CD4-positive, alpha-beta memory T cell (primary cell): ENCODE results near the gene CDH5. TPM values are rescaled to one million over a fixed set of nuclear protein-coding genes. Genes with fewer than 3 reads are reported as not detected.
"Not testable (repeated sequence)": the region's sequence is repeated elsewhere in the genome, so short reads cannot be mapped to it uniquely, and the experiment has no call there.

Experiments
- CTCF ChIA-PET: fragments of 350-600 bp; sonication (Branson Sonifier 250); formaldehyde crosslinking; loops from one replicate; lab custom pipeline; 2021; ENCODE audit warnings: inconsistent platforms; ENCODE audit not compliant: partially characterized antibody; lab: Charles Lee
- POLR2A ChIA-PET: fragments of 350-600 bp; sonication (Branson Sonifier 250); formaldehyde crosslinking; loops from one replicate; lab custom pipeline; 2021; ENCODE audit not compliant: partially characterized antibody; lab: Charles Lee
- DNase-seq, 5 donors: peaks; one replicate each; pipeline versions ENCODE4 v3.0.0 to v3.0.0-alpha.2; 2020 to 2022; ENCODE audit warnings: mixed read lengths in 1 of 5
- H3K27ac ChIP-seq: one replicate; pipeline ENCODE4 v1.7.0; 2013; ENCODE audit warnings: low read depth, low read length
- H3K27me3 ChIP-seq: 2 replicates; pipeline ENCODE4 v1.7.0; 2013; ENCODE audit warnings: mild to moderate bottlenecking, low read length, moderate library complexity; ENCODE audit not compliant: insufficient read depth
- H3K36me3 ChIP-seq: 2 replicates; pipeline ENCODE4 v1.7.0; 2013; ENCODE audit warnings: mild to moderate bottlenecking, low read length, moderate library complexity; ENCODE audit not compliant: insufficient read depth
- H3K4me1 ChIP-seq: 2 replicates; pipeline ENCODE4 v1.7.0; 2013; ENCODE audit warnings: mild to moderate bottlenecking, low read length, moderate library complexity; ENCODE audit not compliant: insufficient read depth
- H3K4me3 ChIP-seq, 2 donors: one replicate each; pipeline ENCODE4 v1.7.0; 2013; ENCODE audit warnings: low read length in 2 of 2, mild to moderate bottlenecking in 1 of 2
- H3K9me3 ChIP-seq, 2 donors: one replicate each; pipeline ENCODE4 v1.7.0; 2013; ENCODE audit warnings: low read length in 2 of 2, control low read depth in 1 of 2; ENCODE audit not compliant: control insufficient read depth in 1 of 2
- H3K27ac Mint-ChIP-seq, 7 donors: one replicate each; pipeline ENCODE4 v1.8.0; 2020 to 2021; ENCODE audit warnings: mixed read lengths in 7 of 7, mild to moderate bottlenecking in 6 of 7, inconsistent platforms in 3 of 7, moderate library complexity in 3 of 7
- H3K27me3 Mint-ChIP-seq, 2 donors: one replicate each; pipeline ENCODE4 v1.8.0; 2020 to 2021; ENCODE audit warnings: mixed read lengths in 2 of 2
- H3K36me3 Mint-ChIP-seq, 2 donors: one replicate each; pipeline ENCODE4 v1.8.0; 2020 to 2021; ENCODE audit warnings: mixed read lengths in 2 of 2, inconsistent platforms in 1 of 2, mild to moderate bottlenecking in 1 of 2
- H3K4me1 Mint-ChIP-seq, 4 donors: one replicate each; pipeline ENCODE4 v1.8.0; 2020 to 2021; ENCODE audit warnings: mixed read lengths in 4 of 4, mild to moderate bottlenecking in 1 of 4
- H3K4me3 Mint-ChIP-seq, 8 donors: one replicate each; pipeline ENCODE4 v1.8.0; 2020 to 2021; ENCODE audit warnings: mixed read lengths in 8 of 8, mild to moderate bottlenecking in 7 of 8, moderate library complexity in 6 of 8, inconsistent platforms in 3 of 8
- H3K9me3 Mint-ChIP-seq, 8 donors: one replicate each; pipeline ENCODE4 v1.8.0; 2020 to 2021; ENCODE audit warnings: mixed read lengths in 8 of 8, mild to moderate bottlenecking in 5 of 8, inconsistent platforms in 3 of 8, moderate library complexity in 1 of 8
- intact Hi-C: fragments of 100-400 bp; cut with micrococcal nuclease; formaldehyde crosslinking; loops from one replicate; pipeline ENCODE4 v1.15.1; 2023
- polyA plus RNA-seq, 2 donors: library from polyadenylated mRNA; unstranded; fragments of 300-500 nt; fragmentation: Illumina TruSeq; gene quantifications; one replicate each; pipeline ENCODE4 v1.2.3, GENCODE V29; 2021
- total RNA-seq, 2 experiments: library from RNA; stranded (reverse); gene quantifications; one replicate each; pipeline ENCODE4 v1.2.3, GENCODE V29; 2021

CDH5 gene
- total and polyA plus RNA-seq, 4 experiments from 2014 or later = not detected

DNA sequence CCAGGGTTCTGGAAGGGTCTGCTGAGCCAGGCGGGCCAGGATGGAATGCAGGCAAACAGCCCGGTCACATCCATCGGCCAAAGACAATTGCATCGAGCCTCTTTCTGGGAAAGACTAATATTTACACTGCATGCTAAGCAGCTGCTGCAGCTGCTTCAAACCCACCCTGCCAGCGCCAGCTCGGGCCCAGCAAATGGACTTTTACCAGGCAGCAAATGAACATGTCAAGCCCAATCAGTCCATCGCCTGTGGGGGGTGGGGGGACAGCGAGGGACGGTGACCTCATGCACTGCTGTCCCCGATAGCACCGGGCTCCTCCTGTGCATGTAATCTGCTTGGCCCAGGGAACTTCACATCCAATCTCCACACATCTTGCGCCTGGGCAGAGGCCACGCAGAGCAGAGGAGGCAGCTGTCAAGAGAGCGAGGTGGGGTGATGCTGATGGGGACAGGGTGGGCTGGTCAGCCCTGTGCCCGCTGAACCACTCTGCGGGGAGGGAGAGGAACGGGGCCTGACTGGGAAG, 39.4 kb upstream of the CDH5 start:
- no peaks in the 10 kb centered on the region for H3K36me3 ChIP-seq
- no peaks in the 10 kb centered on the region for H3K36me3 Mint-ChIP-seq
- H3K27me3 Mint-ChIP-seq = peaks cover 13 to 23% of the 10 kb centered on the region in 2 donors
- no peaks in the 10 kb centered on the region for H3K4me1 ChIP-seq
- DNase-seq = no peak
- H3K4me1 Mint-ChIP-seq = no peaks in the 10 kb centered on the region
- H3K27ac ChIP-seq = no peak overlapping the region
- H3K4me3 Mint-ChIP-seq = no peak overlapping the region
- H3K27me3 ChIP-seq = no peaks in the 10 kb centered on the region
- intact Hi-C loops = no loop called here
- no peak overlapping the region for H3K27ac Mint-ChIP-seq
- H3K9me3 Mint-ChIP-seq = peaks cover 0 to 7% (median 0%) of the 10 kb centered on the region in 8 donors
- CTCF ChIA-PET = interaction anchor here (1.3 kb wide), 1 partner anchor 17 kb away, joined by 4 read pairs; no protein-coding TSS in a partner anchor
- no peak overlapping the region for H3K4me3 ChIP-seq
- no peaks in the 10 kb centered on the region for H3K9me3 ChIP-seq
- POLR2A ChIA-PET = no interaction called here

DNA sequence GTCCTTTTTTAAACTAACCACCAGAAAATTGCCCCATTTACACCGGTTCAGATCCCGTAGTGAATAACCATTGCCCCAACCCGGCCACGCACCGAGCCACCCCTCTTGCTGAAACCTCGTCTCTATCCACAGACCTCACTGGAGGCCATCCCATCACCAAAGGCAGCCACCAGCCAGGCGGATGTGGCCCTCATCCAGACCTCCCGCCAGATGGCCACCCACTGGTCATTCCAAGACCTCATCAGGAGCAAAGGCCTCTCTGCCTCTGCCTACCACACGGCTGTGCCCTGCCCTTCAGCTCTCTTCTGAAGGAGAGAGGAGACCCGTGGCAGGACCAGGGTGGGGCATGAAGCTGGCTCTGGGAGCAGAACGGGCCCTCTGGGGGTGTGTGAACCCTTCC, 38.2 kb upstream of the CDH5 start:
- ChIA-PET CTCF (interaction anchor here (1.9 kb wide), 1 partner anchor 13 kb away, joined by 7 read pairs; no protein-coding TSS in a partner anchor), POLR2A (no interaction called here)
- Histone ChIP-seq H3K4me1 (no peaks in the 10 kb centered on the region), H3K27me3 (no peaks in the 10 kb centered on the region), H3K36me3 (no peaks in the 10 kb centered on the region), H3K9me3 (no peaks in the 10 kb centered on the region), H3K4me3 (no peak overlapping the region), H3K27ac (no peak overlapping the region)
- Mint-ChIP-seq H3K4me1 (no peaks in the 10 kb centered on the region), H3K27me3 (peaks cover 10 to 27% of the 10 kb centered on the region in 2 donors), H3K27ac (peak overlapping the region in 1 of 7 donors; percentile 55), H3K36me3 (no peaks in the 10 kb centered on the region), H3K4me3 (no peak overlapping the region), H3K9me3 (peaks cover 0 to 7% (median under 1%) of the 10 kb centered on the region in 8 donors)
- intact Hi-C loops = no loop called here
- no peak for DNase-seq

DNA sequence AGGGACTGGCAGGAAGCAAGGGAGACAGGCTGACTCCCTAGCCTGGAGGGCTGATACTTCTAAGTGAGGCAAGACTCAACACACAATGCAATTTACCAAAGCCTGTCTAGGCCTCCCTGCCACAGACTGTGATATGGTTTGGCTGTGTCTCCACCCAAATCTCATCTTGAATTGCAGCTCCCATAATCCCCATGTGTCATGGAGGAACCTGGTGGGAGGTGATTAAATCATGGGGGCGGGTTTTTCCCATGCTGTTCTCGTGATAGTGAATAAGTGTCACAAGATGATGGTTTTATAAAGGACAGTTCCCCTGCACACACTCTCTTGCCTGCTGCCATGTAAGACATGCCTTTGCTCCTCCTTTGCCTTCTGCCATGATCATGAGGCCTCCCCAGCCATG, 35.0 kb upstream of the CDH5 start:
- H3K4me1 ChIP-seq, H3K27me3 ChIP-seq, H3K4me1 Mint-ChIP-seq, H3K36me3 ChIP-seq, H3K36me3 Mint-ChIP-seq, POLR2A ChIA-PET, H3K4me3 ChIP-seq, H3K9me3 ChIP-seq, H3K27ac Mint-ChIP-seq, intact Hi-C loops, H3K4me3 Mint-ChIP-seq, DNase-seq, H3K27ac ChIP-seq: not testable (repeated sequence)
- H3K9me3 Mint-ChIP-seq = peaks cover 0 to 10% (median under 1%) of the 10 kb centered on the region in 8 donors
- H3K27me3 Mint-ChIP-seq = peaks cover 8 to 25% of the 10 kb centered on the region in 2 donors
- CTCF ChIA-PET = interaction anchor here (1.3 kb wide), 1 partner anchor 12 kb away, joined by 4 read pairs; no protein-coding TSS in a partner anchor

DNA sequence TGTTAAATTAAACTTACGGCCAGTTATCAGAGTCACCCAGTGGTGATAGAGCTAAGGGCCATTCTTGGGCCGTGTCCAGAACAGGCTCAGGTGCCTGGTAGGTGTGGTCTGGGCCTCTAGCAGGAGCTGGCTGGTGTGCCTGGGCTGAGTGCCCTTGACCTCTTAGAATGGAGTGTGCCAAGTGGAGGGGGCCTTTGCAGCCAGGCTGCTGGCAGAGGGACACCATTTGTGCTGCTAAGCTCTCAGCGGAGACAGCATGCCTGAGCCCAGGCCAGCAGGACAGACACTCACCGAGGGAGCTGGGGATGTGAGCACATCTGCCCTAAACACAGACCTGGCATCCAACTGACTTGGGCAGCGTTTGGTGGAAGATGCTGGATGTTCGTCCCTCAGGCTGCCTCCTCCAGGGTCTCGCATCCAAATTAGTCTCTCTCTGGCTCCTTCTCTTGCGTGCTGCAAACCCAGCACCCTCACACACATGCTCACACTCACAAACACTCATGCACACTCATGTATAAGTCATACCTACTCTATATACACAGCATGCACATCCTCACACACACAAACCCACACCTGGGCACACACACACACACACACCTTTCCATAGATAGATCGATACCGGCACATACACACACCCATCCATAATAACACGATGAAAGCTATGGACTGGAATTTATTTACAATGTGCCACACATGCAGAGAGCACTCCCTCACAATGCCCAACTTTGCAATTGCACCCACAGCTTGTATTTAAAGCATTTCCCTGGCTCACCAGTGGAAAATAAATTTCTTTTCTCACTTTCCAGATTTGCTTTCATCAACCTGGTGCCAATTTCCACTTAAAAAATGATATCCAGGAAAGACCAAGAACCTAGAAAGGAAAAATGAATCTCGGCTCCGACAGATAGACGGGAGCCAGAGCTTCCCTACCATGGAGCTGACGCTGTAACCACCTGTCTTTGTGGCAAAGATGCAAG, 33.6 kb upstream of the CDH5 start:
- H3K27me3 ChIP-seq = peaks cover 6% of the 10 kb centered on the region
- no peaks in the 10 kb centered on the region for H3K36me3 ChIP-seq
- ChIA-PET CTCF (interaction anchor here (0.6 to 1.3 kb wide), 2 partner anchors 11 to 12 kb away, joined by 4 read pairs; no protein-coding TSS in a partner anchor), POLR2A (no interaction called here)
- H3K9me3 ChIP-seq = no peaks in the 10 kb centered on the region
- no peak overlapping the region for H3K4me3 Mint-ChIP-seq
- H3K27ac ChIP-seq = no peak overlapping the region
- DNase-seq = no peak
- H3K4me1 ChIP-seq = no peaks in the 10 kb centered on the region
- H3K9me3 Mint-ChIP-seq = peaks cover 0 to 10% (median under 1%) of the 10 kb centered on the region in 8 donors
- no peak overlapping the region for H3K4me3 ChIP-seq
- intact Hi-C loops = no loop called here
- H3K4me1 Mint-ChIP-seq = no peaks in the 10 kb centered on the region
- peaks cover 14 to 30% of the 10 kb centered on the region in 2 donors for H3K27me3 Mint-ChIP-seq
- no peak overlapping the region for H3K27ac Mint-ChIP-seq
- H3K36me3 Mint-ChIP-seq = no peaks in the 10 kb centered on the region

DNA sequence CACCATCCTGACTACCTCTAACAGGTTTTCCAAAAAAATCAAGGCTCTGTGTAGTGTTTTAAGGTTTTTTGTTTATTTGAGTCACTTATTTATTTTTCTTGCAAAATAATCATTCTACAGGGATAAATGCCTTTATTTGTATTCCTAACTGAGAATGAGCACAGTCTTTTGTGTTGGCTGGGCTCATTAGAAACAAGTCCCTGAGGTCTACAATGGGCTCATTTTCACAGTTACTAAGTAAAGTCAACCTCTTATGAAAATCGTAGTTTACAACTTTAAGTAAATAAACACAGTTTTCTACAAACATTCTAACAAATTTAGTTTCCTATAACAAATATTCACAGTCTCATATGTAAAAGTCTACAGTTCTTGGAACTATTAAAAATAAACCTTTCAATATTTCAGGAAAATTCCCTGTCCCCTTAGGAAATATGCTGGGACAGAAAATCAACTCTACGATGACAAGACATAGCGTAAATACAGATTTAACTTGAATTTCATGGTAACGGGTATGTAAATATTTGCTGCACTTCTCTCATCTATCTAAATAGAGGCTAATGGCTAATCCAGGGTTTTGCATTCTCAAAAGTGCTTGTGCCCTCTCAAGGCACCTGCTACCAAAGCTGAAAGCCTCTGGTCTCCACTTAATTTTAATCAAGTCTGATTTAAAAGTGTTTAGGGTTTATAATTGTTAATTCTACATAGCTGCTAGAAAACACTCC, 31.5 kb upstream of the CDH5 start:
- Histone ChIP-seq H3K36me3 (no peaks in the 10 kb centered on the region), H3K27ac (no peak overlapping the region), H3K4me3 (no peak overlapping the region), H3K27me3 (peaks cover 6% of the 10 kb centered on the region), H3K9me3 (no peaks in the 10 kb centered on the region), H3K4me1 (no peaks in the 10 kb centered on the region)
- intact Hi-C loops = no loop called here
- H3K9me3 Mint-ChIP-seq = peaks cover 0 to 10% (median under 1%) of the 10 kb centered on the region in 8 donors
- H3K27ac Mint-ChIP-seq = no peak overlapping the region
- H3K36me3 Mint-ChIP-seq = no peaks in the 10 kb centered on the region
- no peaks in the 10 kb centered on the region for H3K4me1 Mint-ChIP-seq
- ChIA-PET CTCF (interaction anchor here (1.6 to 3.2 kb wide), 2 partner anchors 9 to 22 kb away, joined by 6 to 12 read pairs; no protein-coding TSS in a partner anchor), POLR2A (no interaction called here)
- no peak for DNase-seq
- no peak overlapping the region for H3K4me3 Mint-ChIP-seq
- peaks cover 11 to 32% of the 10 kb centered on the region in 2 donors for H3K27me3 Mint-ChIP-seq

DNA sequence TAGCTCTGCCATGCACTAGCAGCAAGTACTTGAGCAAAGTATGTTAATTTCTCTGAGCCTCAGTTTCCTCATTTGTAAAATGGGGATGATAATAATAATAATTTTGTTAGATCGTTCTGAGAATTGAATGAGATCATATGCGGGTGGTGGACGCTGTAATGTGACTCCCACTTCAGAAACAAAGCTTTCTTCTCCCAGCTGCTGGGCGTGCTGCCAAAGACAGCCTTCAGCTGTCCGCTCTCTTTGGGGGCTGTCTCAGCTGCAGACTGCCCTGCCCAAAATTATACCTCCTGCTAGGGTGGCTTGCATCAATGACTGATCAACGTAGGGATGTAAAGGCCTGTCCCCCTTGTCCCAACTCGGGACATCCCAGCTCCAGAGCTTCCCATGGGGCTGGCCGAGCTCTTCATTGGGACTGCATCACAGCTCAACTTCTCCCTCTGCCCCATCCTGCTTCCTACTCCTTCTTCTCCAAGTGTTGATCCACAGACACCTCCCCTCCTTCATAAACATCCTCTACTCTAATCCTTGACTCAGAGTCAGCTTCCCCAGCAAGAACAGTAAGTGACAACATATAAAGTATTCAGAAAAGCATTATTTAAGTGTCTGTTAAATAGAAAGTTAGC, 30.7 kb upstream of the CDH5 start:
- H3K4me1 Mint-ChIP-seq = no peaks in the 10 kb centered on the region
- no peak overlapping the region for H3K4me3 Mint-ChIP-seq
- no peaks in the 10 kb centered on the region for H3K36me3 ChIP-seq
- H3K9me3 Mint-ChIP-seq = peaks cover 0 to 10% (median under 1%) of the 10 kb centered on the region in 8 donors
- no peaks in the 10 kb centered on the region for H3K9me3 ChIP-seq
- H3K27me3 ChIP-seq = peaks cover 6% of the 10 kb centered on the region
- ChIA-PET CTCF (interaction anchor here (1.6 to 3.2 kb wide), 2 partner anchors 8 to 22 kb away, joined by 6 to 12 read pairs; no protein-coding TSS in a partner anchor), POLR2A (no interaction called here)
- no peak overlapping the region for H3K4me3 ChIP-seq
- no peaks in the 10 kb centered on the region for H3K36me3 Mint-ChIP-seq
- peaks cover 11 to 32% of the 10 kb centered on the region in 2 donors for H3K27me3 Mint-ChIP-seq
- no peak for DNase-seq
- no peak overlapping the region for H3K27ac Mint-ChIP-seq
- H3K4me1 ChIP-seq = no peaks in the 10 kb centered on the region
- no peak overlapping the region for H3K27ac ChIP-seq
- intact Hi-C loops = no loop called here
